Keratinocyte (primary cell): Measurements from ENCODE around the gene COL11A2. TPM values are rescaled to one million over a fixed set of nuclear protein-coding genes. Genes with fewer than 3 reads are reported as not detected.

Experiments used
- DNase-seq: peaks from one replicate; pipeline ENCODE4 v3.0.0-alpha.2; 2011; ENCODE audit warnings: low read depth, missing footprints, low spot score
- FAIRE-seq: peaks from 2 replicates; lab custom pipeline; 2011; peaks lifted over from hg19 to GRCh38; lab: Jason Lieb, UNC
- H2AFZ ChIP-seq: 2 replicates; pipeline ENCODE4 v1.6.0; 2012; ENCODE audit warnings: low read length, control low read depth, inconsistent platforms; ENCODE audit not compliant: control insufficient read depth
- H3K27ac ChIP-seq: 2 replicates; pipeline ENCODE4 v1.5.1; 2011; ENCODE audit warnings: low read length; ENCODE audit not compliant: control insufficient read depth, insufficient read depth
- H3K27me3 ChIP-seq: 3 replicates; pipeline ENCODE4 v1.6.0; 2011; ENCODE audit warnings: low read length; ENCODE audit not compliant: control insufficient read depth, insufficient read depth; ENCODE audit errors: extremely low read depth
- H3K36me3 ChIP-seq, 2 experiments: 2 replicates in 1 of 2; 3 replicates in 1 of 2; pipeline ENCODE4 v1.5.1; 2011; ENCODE audit warnings: low read length in 2 of 2, mild to moderate bottlenecking in 1 of 2; ENCODE audit not compliant: control insufficient read depth in 2 of 2, insufficient read depth in 2 of 2; ENCODE audit errors: extremely low read depth in 1 of 2
- H3K4me1 ChIP-seq: 3 replicates; pipeline ENCODE4 v1.5.1; 2011; ENCODE audit warnings: low read length; ENCODE audit not compliant: control insufficient read depth, insufficient read depth; ENCODE audit errors: extremely low read depth
- H3K4me2 ChIP-seq: 3 replicates; pipeline ENCODE4 v1.6.0; 2011; ENCODE audit warnings: low read depth, low read length; ENCODE audit not compliant: control insufficient read depth, insufficient read depth; ENCODE audit errors: extremely low read depth
- H3K4me3 ChIP-seq, 3 experiments: fragments of 200-600 bp in 1 of 3; sonication (generic) in 1 of 3; 2 replicates in 2 of 3; 3 replicates in 1 of 3; pipeline ENCODE4 v1.5.1; 2011 to 2016; ENCODE audit warnings: low read length in 3 of 3, mild to moderate bottlenecking in 3 of 3, control low read depth in 2 of 3, inconsistent platforms in 1 of 3, low read depth in 1 of 3, mixed read lengths in 1 of 3, mixed run types in 1 of 3, moderate library complexity in 1 of 3; ENCODE audit not compliant: control insufficient read depth in 2 of 3, insufficient read depth in 2 of 3; ENCODE audit errors: extremely low read depth in 1 of 3
- H3K79me2 ChIP-seq: 2 replicates; pipeline ENCODE4 v1.6.0; 2012; ENCODE audit warnings: low read length; ENCODE audit not compliant: control insufficient read depth, insufficient read depth
- H3K9ac ChIP-seq: 3 replicates; pipeline ENCODE4 v1.6.0; 2011; ENCODE audit warnings: low read length; ENCODE audit not compliant: control insufficient read depth, insufficient read depth; ENCODE audit errors: extremely low read depth
- H3K9me1 ChIP-seq: 3 replicates; pipeline ENCODE4 v1.6.0; 2011; ENCODE audit warnings: low read length; ENCODE audit not compliant: control insufficient read depth, insufficient read depth; ENCODE audit errors: extremely low read depth
- H3K9me3 ChIP-seq: 2 replicates; pipeline ENCODE4 v1.5.1; 2012; ENCODE audit warnings: low read depth, low read length; ENCODE audit not compliant: control insufficient read depth
- H4K20me1 ChIP-seq: 3 replicates; pipeline ENCODE4 v1.6.0; 2011; ENCODE audit warnings: low read length; ENCODE audit not compliant: control insufficient read depth, insufficient read depth; ENCODE audit errors: extremely low read depth
- CTCF ChIP-seq, 3 experiments: IDR thresholded peaks in 1 of 3; conservative IDR thresholded peaks in 1 of 3; optimal IDR thresholded peaks in 1 of 3; 2 replicates in 2 of 3; 3 replicates in 1 of 3; pipeline versions ENCODE3 to v1.5.1; 2011; ENCODE audit warnings: low read length in 3 of 3, mild to moderate bottlenecking in 3 of 3, moderate library complexity in 2 of 3, control low read depth in 1 of 3, inconsistent platforms in 1 of 3; ENCODE audit not compliant: insufficient read depth in 2 of 3; ENCODE audit errors: extremely low read depth in 1 of 3
- EZH2 ChIP-seq: IDR thresholded peaks from one replicate; pipeline ENCODE4 v1.6.1; 2012; ENCODE audit warnings: inconsistent platforms, mild to moderate bottlenecking, low read length, moderate library complexity
- dilution Hi-C: fragments of 300-500 bp; cut with MboI; formaldehyde crosslinking; loops from one replicate; pipeline ENCODE4 v1.7.0; 2020; ENCODE audit warnings: low sequenced_read_pairs; ENCODE audit not compliant: extremely low pct_ligation_motif_present
- polyA plus RNA-seq, 5 experiments: library from polyadenylated mRNA; depleted of rRNA in 3 of 5; stranded (reverse) in 3 of 5; stranded (forward) in 1 of 5; unstranded in 1 of 5; fragments of >200 nt; gene quantifications; 1 replicate in 1 of 5; 2 replicates in 3 of 5; 3 replicates in 1 of 5; pipeline versions ENCODE4 v1.2.1 to v1.2.3, GENCODE V29; 2011 to 2012; ENCODE audit warnings: missing spikeins in 2 of 5, low read depth in 1 of 5, low replicate concordance in 1 of 5

Gene COL11A2
- polyA plus RNA-seq, 1 donor (not counting 4 experiments of a cell fraction or from before 2014, with no cell fraction given): 0.08 TPM

- Histone ChIP-seq H3K9ac (no peak overlapping the region), H3K36me3 (no peaks in the 10 kb centered on the region), H3K4me1 (no peaks in the 10 kb centered on the region), H3K79me2 (no peaks in the 10 kb centered on the region), H3K27me3 (peaks cover 16% of the 10 kb centered on the region), H3K9me3 (no peaks in the 10 kb centered on the region), H3K9me1 (no peaks in the 10 kb centered on the region), H3K4me2 (no peak overlapping the region), H3K4me3 (no peak overlapping the region), H3K27ac (no peak overlapping the region), H2AFZ (no peak overlapping the region), H4K20me1 (no peaks in the 10 kb centered on the region)
- no peak for TF ChIP-seq EZH2
- peak; percentile 27 to 61 (median 50) for TF ChIP-seq CTCF (optimal IDR thresholded peaks at IDR 0.05 in 1 of 3, IDR thresholded peaks at IDR 0.05 in 1 of 3, conservative IDR thresholded peaks at IDR 0.05 in 1 of 3; ENCODE audit: extremely low read depth in 1 of 3, insufficient read depth in 2 of 3, low read length in 3 of 3)
- dilution Hi-C loops: no loop called here
- peak; percentile 48 for FAIRE-seq
- no peak for DNase-seq
These were observed 68.3 kb downstream of the COL11A2 start for GRCh38 chr6:33123732-33124524.

GRCh38 chr6:33123181-33123580, 69.1 kb downstream of the COL11A2 start:
- H3K4me1 ChIP-seq: no peaks in the 10 kb centered on the region
- H3K4me2 ChIP-seq: no peak overlapping the region
- no peaks in the 10 kb centered on the region for H3K9me3 ChIP-seq
- dilution Hi-C loops: no loop called here
- FAIRE-seq (no peak), DNase-seq (no peak)
- H3K4me3 ChIP-seq: no peak overlapping the region
- TF ChIP-seq CTCF (optimal IDR thresholded peaks at IDR 0.05 in 1 of 3, IDR thresholded peaks at IDR 0.05 in 1 of 3, conservative IDR thresholded peaks at IDR 0.05 in 1 of 3; ENCODE audit: extremely low read depth in 1 of 3, insufficient read depth in 2 of 3, low read length in 3 of 3) (no peak), EZH2 (no peak)
- no peak overlapping the region for H2AFZ ChIP-seq
- H3K79me2 ChIP-seq: no peaks in the 10 kb centered on the region
- H3K9me1 ChIP-seq: no peaks in the 10 kb centered on the region
- H3K9ac ChIP-seq: no peak overlapping the region
- H3K36me3 ChIP-seq: no peaks in the 10 kb centered on the region
- H3K27me3 ChIP-seq: peaks cover 14% of the 10 kb centered on the region
- no peaks in the 10 kb centered on the region for H4K20me1 ChIP-seq
- no peak overlapping the region for H3K27ac ChIP-seq
